PC-9 (cell line): ENCODE data around the gene DNAJB14. TPM values are rescaled to one million over a fixed set of nuclear protein-coding genes. Genes with fewer than 3 reads are reported as not detected.

Experiments
- BruUV-seq: library from RNA; stranded (reverse); fragments of 400-500 nt; replicated peaks from 2 replicates; lab custom pipeline; 2021; lab: Mats Ljungman, UMichigan
- CTCF ChIA-PET: fragments of 300-600 bp; sonication (Branson Sonifier 250); formaldehyde crosslinking; loops from one replicate; lab custom pipeline; 2022; ENCODE audit warnings: antibody characterized with exemption; lab: Charles Lee
- POLR2A ChIA-PET: fragments of 300-600 bp; sonication (Branson Sonifier 250); formaldehyde crosslinking; loops from one replicate; lab custom pipeline; 2022; ENCODE audit warnings: antibody characterized with exemption; ENCODE audit not compliant: unreplicated experiment; lab: Charles Lee
- DNase-seq, 2 experiments: peaks; one replicate each; pipeline versions ENCODE4 v3.0.0 to v3.0.0-alpha.2; 2015 to 2022; ENCODE audit warnings: mixed read lengths in 1 of 2
- H2AFZ ChIP-seq: fragments of 200-600 bp; sonication (generic); 2 replicates; pipeline ENCODE4 v1.8.1; 2017; ENCODE audit warnings: antibody characterized with exemption
- H3F3A ChIP-seq: fragments of 200-600 bp; sonication (generic); 2 replicates; pipeline ENCODE4 v1.8.1; 2017; ENCODE audit warnings: antibody characterized with exemption, mild to moderate bottlenecking, low read depth; ENCODE audit not compliant: insufficient read depth
- H3K27ac ChIP-seq: fragments of 200-600 bp; sonication (generic); 2 replicates; pipeline ENCODE4 v1.6.1; 2016; ENCODE audit warnings: mixed run types
- H3K27me3 ChIP-seq: fragments of 200-600 bp; sonication (generic); 2 replicates; pipeline ENCODE4 v1.6.1; 2016; ENCODE audit warnings: low read depth, mixed run types; ENCODE audit not compliant: insufficient read depth
- H3K36me3 ChIP-seq: fragments of 200-600 bp; sonication (generic); 2 replicates; pipeline ENCODE4 v1.6.1; 2016; ENCODE audit warnings: low read depth, mixed run types
- H3K4me1 ChIP-seq: fragments of 200-600 bp; sonication (generic); replicated peaks from 2 replicates; pipeline ENCODE4 v1.6.1; 2016; ENCODE audit warnings: mixed run types; ENCODE audit not compliant: insufficient read depth
- H3K4me2 ChIP-seq: fragments of 200-600 bp; sonication (generic); 2 replicates; pipeline ENCODE4 v1.6.1; 2017; ENCODE audit warnings: mixed run types
- H3K4me3 ChIP-seq: fragments of 200-600 bp; sonication (generic); 2 replicates; pipeline ENCODE4 v1.6.1; 2016; ENCODE audit warnings: mixed run types
- H3K79me2 ChIP-seq: fragments of 200-600 bp; sonication (generic); 2 replicates; pipeline ENCODE4 v1.6.1; 2017; ENCODE audit warnings: low read depth, mixed run types
- H3K9me2 ChIP-seq: fragments of 200-600 bp; sonication (generic); 2 replicates; pipeline ENCODE4 v1.8.1; 2017; ENCODE audit warnings: mild to moderate bottlenecking; ENCODE audit not compliant: insufficient read depth
- H3K9me3 ChIP-seq: fragments of 200-600 bp; sonication (generic); 2 replicates; pipeline ENCODE4 v1.8.1; 2016; ENCODE audit warnings: low read depth; ENCODE audit not compliant: insufficient read depth
- H4K20me1 ChIP-seq: fragments of 200-600 bp; sonication (generic); 2 replicates; pipeline ENCODE4 v1.8.1; 2017; ENCODE audit not compliant: insufficient read depth
- CTCF ChIP-seq: fragments of 200-600 bp; sonication (generic); conservative IDR thresholded peaks from 2 replicates; pipeline ENCODE4 v1.6.1; 2017; ENCODE audit warnings: mixed run types, antibody characterized with exemption, mild to moderate bottlenecking, moderate library complexity
- EZH2 ChIP-seq: fragments of 200-600 bp; sonication (generic); IDR thresholded peaks from 2 replicates; pipeline ENCODE4 v1.8.0; 2017; ENCODE audit warnings: antibody characterized with exemption, low read depth
- intact Hi-C: fragments of 100-400 bp; cut with micrococcal nuclease; formaldehyde crosslinking; loops from one replicate; pipeline ENCODE4 v1.10.0; 2022; ENCODE audit not compliant: unreplicated experiment
- total RNA-seq: library from RNA; stranded (reverse); gene quantifications from 2 replicates; pipeline ENCODE4 v1.2.3, GENCODE V29; 2021

DNAJB14 gene
- total RNA-seq, 1 experiment from 2014 or later, result 28.6 TPM

GRCh38 chr4:99878604-99879003, 67.8 kb downstream of the DNAJB14 start:
- intact Hi-C loops, result no loop called here
- no peaks in the 10 kb centered on the region for H3K9me2 ChIP-seq
- no peak overlapping the region for H3K4me3 ChIP-seq
- peaks cover 18% of the 10 kb centered on the region; the same call in 1 of the 2 replicates for H3K36me3 ChIP-seq
- H3K27ac ChIP-seq, result no peak overlapping the region
- BruUV-seq, result no TSS peak
- H3K9me3 ChIP-seq, result no peaks in the 10 kb centered on the region
- ChIA-PET POLR2A (no interaction called here), CTCF (no interaction called here)
- peaks cover 7% of the 10 kb centered on the region for H3F3A ChIP-seq
- peaks cover 6% of the 10 kb centered on the region; the same call in 1 of the 2 replicates for H3K4me1 ChIP-seq
- H2AFZ ChIP-seq, result no peak overlapping the region
- no peaks in the 10 kb centered on the region for H3K79me2 ChIP-seq
- no peaks in the 10 kb centered on the region for H4K20me1 ChIP-seq
- DNase-seq, result no peak
- H3K27me3 ChIP-seq, result no peaks in the 10 kb centered on the region
- H3K4me2 ChIP-seq, result no peak overlapping the region
- TF ChIP-seq EZH2 (no peak), CTCF (no peak)

- no peak for TF ChIP-seq CTCF
- TF ChIP-seq EZH2, result no peak
- peaks cover 8% of the 10 kb centered on the region; the same call in 1 of the 2 replicates for H3K36me3 ChIP-seq
Observed at GRCh38 chr4:99876946-99877345, 69.5 kb downstream of the DNAJB14 start.

GRCh38 chr4:99875071-99875470, 71.3 kb downstream of the DNAJB14 start:
- no peaks in the 10 kb centered on the region for H3K36me3 ChIP-seq
- no peaks in the 10 kb centered on the region for H3K9me3 ChIP-seq
- BruUV-seq, result no TSS peak
- intact Hi-C loops, result no loop called here
- ChIA-PET POLR2A (no interaction called here), CTCF (no interaction called here)
- DNase-seq, result peak in 1 of 2 experiments; percentile 42
- peaks cover 7% of the 10 kb centered on the region; the same call in 1 of the 2 replicates for H3F3A ChIP-seq
- H3K79me2 ChIP-seq, result no peaks in the 10 kb centered on the region
- H3K4me1 ChIP-seq, result peaks cover 6% of the 10 kb centered on the region; the same call in 1 of the 2 replicates
- no peak overlapping the region for H2AFZ ChIP-seq
- no peaks in the 10 kb centered on the region for H3K27me3 ChIP-seq
- no peak overlapping the region for H3K4me3 ChIP-seq
- TF ChIP-seq EZH2 (no peak), CTCF (no peak)
- H3K9me2 ChIP-seq, result no peaks in the 10 kb centered on the region
- H3K4me2 ChIP-seq, result no peak overlapping the region
- H3K27ac ChIP-seq, result no peak overlapping the region
- H4K20me1 ChIP-seq, result no peaks in the 10 kb centered on the region

More at GRCh38 chr4:99876946-99877345, 69.5 kb downstream of the DNAJB14 start:
- ChIA-PET CTCF (no interaction called here), POLR2A (no interaction called here)
- intact Hi-C loops, result no loop called here
- no TSS peak for BruUV-seq
- Histone ChIP-seq H3K4me3 (no peak overlapping the region), H3K4me1 (peaks cover 6% of the 10 kb centered on the region; the same call in 1 of the 2 replicates), H3K4me2 (no peak overlapping the region), H3K9me2 (no peaks in the 10 kb centered on the region), H3K27ac (no peak overlapping the region), H3F3A (peaks cover 7% of the 10 kb centered on the region), H3K27me3 (no peaks in the 10 kb centered on the region), H3K79me2 (no peaks in the 10 kb centered on the region), H4K20me1 (no peaks in the 10 kb centered on the region), H2AFZ (no peak overlapping the region), H3K9me3 (no peaks in the 10 kb centered on the region)
- no peak for DNase-seq
